Prostate gland (tissue), 2 donors: ENCODE results near the gene FADS2. TPM values are rescaled to one million over a fixed set of nuclear protein-coding genes. Genes with fewer than 3 reads are reported as not detected.
"Not testable (repeated sequence)": the region's sequence is repeated elsewhere in the genome, so short reads cannot be mapped to it uniquely, and the experiment has no call there.

Experiments
- DNase-seq: peaks from one replicate; pipeline ENCODE4 v3.0.0-alpha.2; 2019; ENCODE audit warnings: low spot score
- H3K27ac ChIP-seq, 2 donors: fragments of 200-600 bp; sonication (generic); 2 replicates each; pipeline ENCODE4 v1.5.1; 2017 to 2019
- H3K27me3 ChIP-seq: fragments of 200-600 bp; sonication (generic); replicated peaks from 2 replicates; pipeline ENCODE4 v1.5.1; 2019; ENCODE audit not compliant: insufficient read depth
- H3K36me3 ChIP-seq, 2 donors: fragments of 200-600 bp; sonication (generic); 1 replicate in 1 of 2; 2 replicates in 1 of 2; pipeline versions ENCODE4 v1.5.1 to v1.8.1; 2017 to 2019
- H3K4me1 ChIP-seq: fragments of 200-600 bp; sonication (generic); replicated peaks from 2 replicates; pipeline ENCODE4 v1.5.1; 2019
- H3K4me3 ChIP-seq, 2 donors: fragments of 200-600 bp; sonication (generic); 2 replicates each; pipeline ENCODE4 v1.5.1; 2017 to 2019
- H3K9me3 ChIP-seq: fragments of 200-600 bp; sonication (generic); 2 replicates; pipeline ENCODE4 v1.5.1; 2017
- CTCF ChIP-seq, 4 experiments: fragments of 200-600 bp in 2 of 4; fragments of 450-650 bp in 2 of 4; sonication (generic) in 2 of 4; IDR thresholded peaks; 1 replicate in 3 of 4; 2 replicates in 1 of 4; pipeline ENCODE4 v1.5.1; 2016 to 2019; ENCODE audit warnings: antibody characterized with exemption in 4 of 4, mild to moderate bottlenecking in 2 of 4, moderate library complexity in 2 of 4
- POLR2A ChIP-seq: fragments of 450-650 bp; IDR thresholded peaks from one replicate; pipeline ENCODE4 v1.6.1; 2016; ENCODE audit warnings: antibody characterized with exemption, mild to moderate bottlenecking
- POLR2AphosphoS5 ChIP-seq: sonication (generic); formaldehyde crosslinking; IDR thresholded peaks from one replicate; pipeline ENCODE4 v1.6.1; 2017; ENCODE audit warnings: antibody characterized with exemption
- WGBS: methylation state at CpG from one replicate; pipeline ENCODE4 v1.1.5; 2018; 5-methylcytosine and 5-hydroxymethylcytosine counted together
- intact Hi-C: fragments of 100-400 bp; cut with DNase I; formaldehyde crosslinking; loops from one replicate; pipeline ENCODE4 v1.14.2; 2022
- total RNA-seq, 2 donors: library from RNA; depleted of rRNA; stranded (reverse); fragments of >200 nt; gene quantifications; one replicate each; pipeline ENCODE4 v1.1.0, GENCODE V29; 2016

Gene FADS2
- total RNA-seq, 2 donors from 2014 or later: 67.5 to 213 TPM

GRCh38 chr11:61875698-61876097 is 47.6 kb downstream of the FADS2 start:
- no peaks in the 10 kb centered on the region for H3K36me3 ChIP-seq
- H3K9me3 ChIP-seq: no peaks in the 10 kb centered on the region
- H3K27ac ChIP-seq: no peak overlapping the region
- intact Hi-C loops: no loop called here
- H3K27me3 ChIP-seq: no peaks in the 10 kb centered on the region
- 94% methylated on average over 12 of the region's 14 CpGs for WGBS
- H3K4me1 ChIP-seq: no peaks in the 10 kb centered on the region
- no peak overlapping the region for H3K4me3 ChIP-seq
- DNase-seq: no peak
- TF ChIP-seq POLR2AphosphoS5: no peak

- Histone ChIP-seq H3K9me3 (no peaks in the 10 kb centered on the region), H3K4me1 (no peaks in the 10 kb centered on the region), H3K27me3 (no peaks in the 10 kb centered on the region), H3K27ac (no peak overlapping the region), H3K36me3 (no peaks in the 10 kb centered on the region), H3K4me3 (no peak overlapping the region)
- DNase-seq: no peak
- intact Hi-C loops: no loop called here
- 84% methylated on average over 7 of the region's 7 CpGs for WGBS
- TF ChIP-seq POLR2AphosphoS5 (no peak), POLR2A (no peak), CTCF (IDR thresholded peaks at IDR 0.05) (no peak)
Measured at GRCh38 chr11:61879152-61879551, 51.1 kb downstream of the FADS2 start.

GRCh38 chr11:61880031-61880430 is 51.9 kb downstream of the FADS2 start:
- TF ChIP-seq CTCF (IDR thresholded peaks at IDR 0.05) (no peak), POLR2A (no peak), POLR2AphosphoS5 (no peak)
- intact Hi-C loops: no loop called here
- Histone ChIP-seq H3K36me3 (no peaks in the 10 kb centered on the region), H3K9me3 (no peaks in the 10 kb centered on the region), H3K27ac (no peak overlapping the region), H3K4me1 (no peaks in the 10 kb centered on the region), H3K4me3 (no peak overlapping the region), H3K27me3 (no peaks in the 10 kb centered on the region)
- no peak for DNase-seq
- WGBS: 91% methylated on average over 11 of the region's 11 CpGs

DNA sequence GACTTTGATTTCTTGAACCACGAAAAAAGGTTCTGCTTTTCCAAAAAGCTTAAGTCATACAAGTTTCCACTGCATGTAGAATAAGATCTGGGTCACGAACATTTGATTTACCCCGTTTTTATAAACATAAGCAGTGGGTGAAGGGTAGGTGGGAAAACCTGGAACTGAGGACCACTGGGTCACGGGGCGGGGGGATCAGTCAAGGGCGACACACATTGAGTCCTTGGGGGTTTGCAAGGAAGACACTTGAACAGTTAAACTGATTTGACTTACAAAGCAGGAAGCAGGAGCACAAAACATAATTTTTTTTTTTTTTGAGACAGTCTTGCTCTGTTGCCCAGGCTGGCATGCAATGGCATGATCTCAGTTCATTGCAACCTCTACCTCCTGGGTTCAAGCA is 52.4 kb downstream of the FADS2 start:
- H3K27ac ChIP-seq: no peak overlapping the region
- H3K27me3 ChIP-seq: no peaks in the 10 kb centered on the region
- no peaks in the 10 kb centered on the region for H3K36me3 ChIP-seq
- intact Hi-C loops: no loop called here
- DNase-seq: no peak
- no peaks in the 10 kb centered on the region for H3K9me3 ChIP-seq
- TF ChIP-seq POLR2AphosphoS5 (no peak), POLR2A (no peak), CTCF (IDR thresholded peaks at IDR 0.05) (no peak)
- 72% methylated on average over 6 of the region's 6 CpGs for WGBS
- H3K4me1 ChIP-seq: no peaks in the 10 kb centered on the region
- H3K4me3 ChIP-seq: no peak overlapping the region

GRCh38 chr11:61881397-61881796 is 53.3 kb downstream of the FADS2 start:
- no peaks in the 10 kb centered on the region for H3K4me1 ChIP-seq
- H3K4me3 ChIP-seq: no peak overlapping the region
- 85% methylated on average over 3 of the region's 3 CpGs for WGBS
- intact Hi-C loops: no loop called here
- H3K27ac ChIP-seq: no peak overlapping the region
- no peaks in the 10 kb centered on the region for H3K27me3 ChIP-seq
- H3K36me3 ChIP-seq: no peaks in the 10 kb centered on the region
- no peaks in the 10 kb centered on the region for H3K9me3 ChIP-seq
- no peak for DNase-seq
- TF ChIP-seq POLR2AphosphoS5 (no peak), POLR2A (no peak), CTCF (IDR thresholded peaks at IDR 0.05) (no peak)

- H3K4me3 ChIP-seq, intact Hi-C loops, H3K36me3 ChIP-seq, DNase-seq, H3K4me1 ChIP-seq, H3K9me3 ChIP-seq, H3K27ac ChIP-seq, H3K27me3 ChIP-seq: not testable (repeated sequence)
- 93% methylated on average over 3 of the region's 3 CpGs for WGBS
Measured at GRCh38 chr11:61882267-61882666, 54.2 kb downstream of the FADS2 start.
